Astrocyte (in vitro differentiated cells and primary cell): ENCODE measurements around the gene CREBL2. TPM values are rescaled to one million over a fixed set of nuclear protein-coding genes. Genes with fewer than 3 reads are reported as not detected.
A peak's percentile ranks its signal among the peaks of the same experiment; 100 is the strongest.

ENCODE experiments used
- DNase-seq: peaks from one replicate; pipeline ENCODE4 v3.0.0-alpha.2; 2010; ENCODE audit warnings: low read depth
- FAIRE-seq: peaks from 2 replicates; lab custom pipeline; 2011; peaks lifted over from hg19 to GRCh38; lab: Jason Lieb, UNC
- H2AFZ ChIP-seq: 2 replicates; pipeline ENCODE4 v1.6.0; 2012; ENCODE audit warnings: low read depth, low read length, inconsistent platforms
- H3K27ac ChIP-seq: 2 replicates; pipeline ENCODE4 v1.5.1; 2011; ENCODE audit warnings: low read depth, low read length, inconsistent platforms
- H3K27me3 ChIP-seq: 2 replicates; pipeline ENCODE4 v1.6.0; 2011; ENCODE audit warnings: low read length, inconsistent platforms; ENCODE audit not compliant: insufficient read depth
- H3K36me3 ChIP-seq: 2 replicates; pipeline ENCODE4 v1.5.1; 2011; ENCODE audit warnings: low read length, inconsistent platforms; ENCODE audit not compliant: insufficient read depth
- H3K4me1 ChIP-seq: 2 replicates; pipeline ENCODE4 v1.5.1; 2011; ENCODE audit warnings: low read length, inconsistent platforms; ENCODE audit not compliant: insufficient read depth
- H3K4me2 ChIP-seq: 2 replicates; pipeline ENCODE4 v1.6.0; 2012; ENCODE audit warnings: low read length, inconsistent platforms
- H3K4me3 ChIP-seq: 2 replicates; pipeline ENCODE4 v1.5.1; 2011; ENCODE audit warnings: low read depth, mild to moderate bottlenecking, low read length, inconsistent platforms; ENCODE audit not compliant: insufficient read depth
- H3K79me2 ChIP-seq: 2 replicates; pipeline ENCODE4 v1.6.0; 2012; ENCODE audit warnings: mild to moderate bottlenecking, low read length, inconsistent platforms; ENCODE audit not compliant: insufficient read depth
- H3K9ac ChIP-seq: 2 replicates; pipeline ENCODE4 v1.6.0; 2012; ENCODE audit warnings: mild to moderate bottlenecking, low read length, inconsistent platforms
- H3K9me3 ChIP-seq: 2 replicates; pipeline ENCODE4 v1.5.1; 2012; ENCODE audit warnings: low read depth, mild to moderate bottlenecking, low read length, inconsistent platforms; ENCODE audit not compliant: insufficient read depth
- H4K20me1 ChIP-seq: 2 replicates; pipeline ENCODE4 v1.6.0; 2012; ENCODE audit warnings: low read length, inconsistent platforms; ENCODE audit not compliant: insufficient read depth
- H3K27ac Mint-ChIP-seq: one replicate; pipeline ENCODE4 v1.8.0; 2021; ENCODE audit warnings: mild to moderate bottlenecking, mixed read lengths; ENCODE audit not compliant: unreplicated experiment
- H3K27me3 Mint-ChIP-seq: one replicate; pipeline ENCODE4 v1.8.0; 2021; ENCODE audit warnings: low read depth, mixed read lengths; ENCODE audit not compliant: unreplicated experiment
- H3K36me3 Mint-ChIP-seq: one replicate; pipeline ENCODE4 v1.8.0; 2021; ENCODE audit warnings: low read depth, mixed read lengths; ENCODE audit not compliant: unreplicated experiment
- H3K4me1 Mint-ChIP-seq: one replicate; pipeline ENCODE4 v1.8.0; 2021; ENCODE audit warnings: low read depth, mixed read lengths; ENCODE audit not compliant: unreplicated experiment
- H3K4me3 Mint-ChIP-seq: one replicate; pipeline ENCODE4 v1.8.0; 2021; ENCODE audit warnings: mild to moderate bottlenecking, moderate library complexity, mixed read lengths; ENCODE audit not compliant: unreplicated experiment
- H3K9me3 Mint-ChIP-seq: one replicate; pipeline ENCODE4 v1.8.0; 2021; ENCODE audit warnings: mild to moderate bottlenecking, mixed read lengths; ENCODE audit not compliant: unreplicated experiment
- EZH2 ChIP-seq: IDR thresholded peaks from 2 replicates; pipeline ENCODE4 v1.6.1; 2012; ENCODE audit warnings: mild to moderate bottlenecking, low read length, inconsistent platforms; ENCODE audit not compliant: insufficient read depth
- total RNA-seq: library from RNA; stranded (reverse); gene quantifications from 2 replicates; pipeline ENCODE4 v1.2.1, GENCODE V29; 2021
- TF ChIP-seq, protein P1 (sequence below): IDR thresholded peaks from 2 replicates; pipeline ENCODE4 v1.5.1; 2011; ENCODE audit warnings: low read depth, mild to moderate bottlenecking, inconsistent platforms, low read length, moderate library complexity; ENCODE audit not compliant: insufficient read depth

CREBL2 gene
- total RNA-seq, 1 donor from 2014 or later, result 14.8 TPM

DNA sequence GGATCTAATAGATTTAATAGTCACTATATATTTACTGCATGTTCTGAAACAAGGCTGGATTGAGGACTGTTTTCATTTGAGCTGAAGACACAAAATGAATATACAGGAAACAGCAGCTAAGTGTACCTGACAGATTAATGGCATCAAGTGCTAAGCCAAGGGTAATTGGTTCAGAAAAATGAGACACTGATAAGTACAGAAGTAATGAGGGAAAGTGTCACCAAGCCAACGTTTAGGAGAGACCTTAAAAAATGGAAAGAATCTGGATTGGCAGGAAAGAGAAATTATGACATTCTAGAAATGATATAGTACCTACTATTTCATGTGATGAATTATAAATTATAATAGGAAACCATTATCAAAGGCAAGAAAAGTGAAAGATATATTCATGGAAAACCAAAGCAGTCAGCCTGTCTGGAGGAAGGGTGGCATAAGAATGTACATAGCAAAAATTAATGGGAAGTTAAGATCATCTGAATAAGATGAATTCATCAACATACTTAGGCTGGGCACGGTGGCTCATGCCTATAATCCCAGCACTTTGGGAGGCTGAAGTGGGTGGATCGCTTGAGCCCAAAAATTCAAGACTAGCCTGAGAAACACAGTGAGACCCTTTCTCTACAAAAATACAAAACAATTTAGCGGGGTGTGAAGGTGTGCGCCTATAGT lies 28.0 kb upstream of the CREBL2 start:
- Histone ChIP-seq H3K9me3 (no peaks in the 10 kb centered on the region), H3K27ac (no peak overlapping the region), H3K27me3 (no peaks in the 10 kb centered on the region), H3K4me1 (no peaks in the 10 kb centered on the region), H3K79me2 (no peaks in the 10 kb centered on the region), H3K9ac (no peak overlapping the region), H3K4me2 (no peak overlapping the region), H4K20me1 (no peaks in the 10 kb centered on the region), H2AFZ (no peak overlapping the region), H3K36me3 (no peaks in the 10 kb centered on the region), H3K4me3 (no peak overlapping the region)
- H3K4me3 Mint-ChIP-seq, result no peak overlapping the region
- peaks cover 2% of the 10 kb centered on the region for H3K9me3 Mint-ChIP-seq
- no peak for TF ChIP-seq EZH2
- no peaks in the 10 kb centered on the region for H3K36me3 Mint-ChIP-seq
- no peak overlapping the region for H3K27ac Mint-ChIP-seq
- DNase-seq, result no peak
- H3K27me3 Mint-ChIP-seq, result peaks cover 11% of the 10 kb centered on the region
- H3K4me1 Mint-ChIP-seq, result no peaks in the 10 kb centered on the region
- no peak for FAIRE-seq

DNA sequence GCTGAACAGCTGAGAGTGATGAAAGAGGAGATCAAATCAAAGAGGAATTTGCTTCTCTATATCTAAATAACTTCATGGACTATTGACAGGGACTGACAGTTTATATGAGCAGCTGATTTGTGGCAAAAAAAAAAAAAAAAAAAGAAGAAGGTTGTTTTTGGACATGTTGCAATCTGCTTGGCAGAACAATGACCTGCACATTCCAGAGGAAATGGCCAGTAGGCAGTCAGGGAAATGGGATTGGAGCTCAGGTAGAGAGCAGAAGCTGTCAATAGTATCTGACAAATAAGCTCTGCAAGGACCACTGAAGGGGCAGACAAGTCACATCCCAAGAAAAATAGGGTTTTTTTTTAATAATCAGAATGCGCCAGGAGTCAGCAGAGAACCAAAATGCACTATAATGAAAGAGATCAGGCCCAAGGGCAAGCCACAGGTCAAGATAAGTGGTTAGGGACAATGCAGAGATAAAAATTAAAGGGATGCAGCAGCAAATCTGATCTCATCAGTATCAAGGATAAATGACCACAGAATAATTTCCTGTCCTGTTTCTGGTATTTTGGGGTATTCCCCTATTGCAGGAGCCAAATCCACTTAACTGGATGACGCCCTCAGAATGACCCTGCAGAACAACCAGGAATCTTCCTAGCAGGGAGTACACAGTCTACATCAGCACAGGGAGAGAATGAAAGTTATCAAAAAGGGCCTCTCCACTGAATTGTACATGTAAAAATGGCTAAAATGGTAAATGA lies 26.4 kb upstream of the CREBL2 start:
- H3K9me3 Mint-ChIP-seq, result peaks cover 3% of the 10 kb centered on the region
- no peaks in the 10 kb centered on the region for H3K27me3 ChIP-seq
- TF ChIP-seq, protein P1, sequence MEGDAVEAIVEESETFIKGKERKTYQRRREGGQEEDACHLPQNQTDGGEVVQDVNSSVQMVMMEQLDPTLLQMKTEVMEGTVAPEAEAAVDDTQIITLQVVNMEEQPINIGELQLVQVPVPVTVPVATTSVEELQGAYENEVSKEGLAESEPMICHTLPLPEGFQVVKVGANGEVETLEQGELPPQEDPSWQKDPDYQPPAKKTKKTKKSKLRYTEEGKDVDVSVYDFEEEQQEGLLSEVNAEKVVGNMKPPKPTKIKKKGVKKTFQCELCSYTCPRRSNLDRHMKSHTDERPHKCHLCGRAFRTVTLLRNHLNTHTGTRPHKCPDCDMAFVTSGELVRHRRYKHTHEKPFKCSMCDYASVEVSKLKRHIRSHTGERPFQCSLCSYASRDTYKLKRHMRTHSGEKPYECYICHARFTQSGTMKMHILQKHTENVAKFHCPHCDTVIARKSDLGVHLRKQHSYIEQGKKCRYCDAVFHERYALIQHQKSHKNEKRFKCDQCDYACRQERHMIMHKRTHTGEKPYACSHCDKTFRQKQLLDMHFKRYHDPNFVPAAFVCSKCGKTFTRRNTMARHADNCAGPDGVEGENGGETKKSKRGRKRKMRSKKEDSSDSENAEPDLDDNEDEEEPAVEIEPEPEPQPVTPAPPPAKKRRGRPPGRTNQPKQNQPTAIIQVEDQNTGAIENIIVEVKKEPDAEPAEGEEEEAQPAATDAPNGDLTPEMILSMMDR, result no peak
- TF ChIP-seq EZH2, result no peak
- H3K79me2 ChIP-seq, result no peaks in the 10 kb centered on the region
- no peak overlapping the region for H3K9ac ChIP-seq
- FAIRE-seq, result no peak
- H3K4me1 ChIP-seq, result no peaks in the 10 kb centered on the region
- H3K9me3 ChIP-seq, result no peaks in the 10 kb centered on the region
- no peaks in the 10 kb centered on the region for H3K36me3 ChIP-seq
- no peaks in the 10 kb centered on the region for H4K20me1 ChIP-seq
- no peak overlapping the region for H2AFZ ChIP-seq
- H3K4me2 ChIP-seq, result no peak overlapping the region
- DNase-seq, result peak; percentile 29
- no peak overlapping the region for H3K4me3 ChIP-seq
- H3K4me1 Mint-ChIP-seq, result no peaks in the 10 kb centered on the region
- no peak overlapping the region for H3K27ac ChIP-seq
- H3K27me3 Mint-ChIP-seq, result peaks cover 18% of the 10 kb centered on the region
- no peaks in the 10 kb centered on the region for H3K36me3 Mint-ChIP-seq
- H3K27ac Mint-ChIP-seq, result peak overlapping the region; percentile 29
- no peak overlapping the region for H3K4me3 Mint-ChIP-seq

DNA sequence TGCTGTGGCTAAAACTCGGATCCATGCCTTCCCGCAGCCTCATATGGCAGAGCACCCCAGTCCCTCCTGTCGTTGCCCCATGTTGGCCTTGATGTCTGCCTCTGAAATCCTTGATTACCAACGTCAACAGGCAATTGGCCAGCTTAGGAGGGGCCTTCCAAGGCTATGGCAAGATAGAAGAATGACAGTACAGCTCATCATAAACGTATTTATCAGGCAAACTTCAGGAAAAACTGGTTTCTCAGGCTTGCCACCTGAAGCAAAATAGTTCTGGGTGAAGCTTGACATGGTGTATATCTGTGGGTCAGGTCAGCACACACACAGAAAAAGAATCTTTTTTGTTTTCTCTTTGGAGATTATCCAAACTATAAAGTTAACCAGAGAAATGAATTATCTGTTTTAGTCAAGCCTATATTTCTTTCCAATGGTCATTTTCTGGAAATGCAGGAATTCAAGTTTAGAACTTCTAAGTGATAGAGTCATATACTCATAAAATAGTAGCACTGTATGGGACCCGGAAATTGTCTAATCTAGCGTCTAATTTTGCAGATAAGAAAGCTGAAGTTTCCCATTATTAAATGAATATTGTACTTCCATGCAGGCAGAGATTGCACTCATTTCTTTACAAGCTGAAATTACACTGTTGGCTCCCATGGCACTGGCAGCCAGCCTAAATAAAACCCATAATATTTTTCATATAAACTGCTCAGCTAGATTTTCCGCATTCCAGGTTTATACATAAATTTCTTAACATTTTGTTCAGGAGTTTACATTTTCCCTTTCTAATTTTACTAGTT lies 24.6 kb upstream of the CREBL2 start:
- Mint-ChIP-seq H3K36me3 (no peaks in the 10 kb centered on the region), H3K27me3 (peaks cover 18% of the 10 kb centered on the region), H3K4me3 (no peak overlapping the region), H3K27ac (no peak overlapping the region), H3K9me3 (peaks cover 3% of the 10 kb centered on the region), H3K4me1 (no peaks in the 10 kb centered on the region)
- FAIRE-seq, result no peak
- no peak for TF ChIP-seq EZH2
- TF ChIP-seq, protein P1, result no peak
- no peak overlapping the region for H3K4me3 ChIP-seq
- no peaks in the 10 kb centered on the region for H4K20me1 ChIP-seq
- no peaks in the 10 kb centered on the region for H3K27me3 ChIP-seq
- H3K4me2 ChIP-seq, result no peak overlapping the region
- H3K4me1 ChIP-seq, result no peaks in the 10 kb centered on the region
- no peaks in the 10 kb centered on the region for H3K9me3 ChIP-seq
- H3K79me2 ChIP-seq, result no peaks in the 10 kb centered on the region
- no peak overlapping the region for H2AFZ ChIP-seq
- DNase-seq, result no peak
- H3K36me3 ChIP-seq, result no peaks in the 10 kb centered on the region
- H3K9ac ChIP-seq, result no peak overlapping the region
- H3K27ac ChIP-seq, result no peak overlapping the region
